GM21526 (cell line): ENCODE measurements around the gene IQCF6.
"Not testable (repeated sequence)": the region's sequence is repeated elsewhere in the genome, so short reads cannot be mapped to it uniquely, and the experiment has no call there.

ENCODE experiments used
- ATAC-seq: cut with Tn5 transposase; IDR thresholded peaks from one replicate; pipeline ENCODE4 v1.9.1; 2021; ENCODE audit warnings: moderate library complexity; ENCODE audit not compliant: unreplicated experiment, low FRiP score

Gene IQCF6

GRCh38 chr3:51777985-51778384 lies 1.1 kb downstream of the IQCF6 start:
- ATAC-seq = no peak

GRCh38 chr3:51773529-51774056 lies 5.4 kb downstream of the IQCF6 start:
- ATAC-seq = no peak

- ATAC-seq = no peak
Measured at GRCh38 chr3:51759203-51759602, 19.8 kb downstream of the IQCF6 start.

GRCh38 chr3:51753763-51754750 lies 25.0 kb downstream of the IQCF6 start:
- ATAC-seq = not testable (repeated sequence)

GRCh38 chr3:51751287-51751686 lies 27.8 kb downstream of the IQCF6 start:
- no peak for ATAC-seq

- ATAC-seq = no peak
Measured at GRCh38 chr3:51750878-51751277, 28.2 kb downstream of the IQCF6 start.

- ATAC-seq = no peak
Measured at GRCh38 chr3:51748327-51748726, 30.7 kb downstream of the IQCF6 start.

- ATAC-seq = no peak
Measured at GRCh38 chr3:51747840-51748239, 31.2 kb downstream of the IQCF6 start.

- not testable (repeated sequence) for ATAC-seq
Measured at GRCh38 chr3:51742978-51743377, 36.1 kb downstream of the IQCF6 start.

GRCh38 chr3:51742320-51742719 lies 36.7 kb downstream of the IQCF6 start:
- ATAC-seq = not testable (repeated sequence)

GRCh38 chr3:51739110-51739509 lies 39.9 kb downstream of the IQCF6 start:
- no peak for ATAC-seq

GRCh38 chr3:51735950-51736349 lies 43.1 kb downstream of the IQCF6 start:
- ATAC-seq = no peak

GRCh38 chr3:51735039-51735438 lies 44.0 kb downstream of the IQCF6 start:
- no peak for ATAC-seq

GRCh38 chr3:51734572-51734907 lies 44.5 kb downstream of the IQCF6 start:
- ATAC-seq = no peak

GRCh38 chr3:51733859-51734571 lies 45.0 kb downstream of the IQCF6 start:
- ATAC-seq = no peak

- ATAC-seq = no peak
Measured at GRCh38 chr3:51729042-51729633, 49.9 kb downstream of the IQCF6 start.
